ENCODE results near the gene FANCC.

DNA sequence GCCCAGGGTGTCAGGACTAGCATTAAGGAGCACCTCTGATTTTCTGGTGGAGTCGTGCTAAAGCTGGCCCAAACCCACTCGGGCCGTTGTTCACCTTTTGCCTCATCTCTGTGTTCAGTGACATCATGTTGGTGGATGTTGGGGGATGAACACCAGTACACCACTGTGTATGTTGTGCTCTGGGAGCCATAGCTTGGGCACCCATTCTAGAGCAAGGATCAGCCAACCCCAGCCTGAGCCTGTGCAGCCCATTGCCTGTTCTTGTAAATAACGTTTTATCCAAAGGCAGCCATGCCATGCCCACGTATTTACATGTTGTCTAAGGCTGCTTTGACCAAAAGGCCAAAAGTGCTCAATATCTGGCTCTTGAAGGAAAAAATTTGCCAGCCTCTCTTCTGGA lies 245.6 kb downstream of the FANCC start:
- TF ChIP-seq SUZ12 (IDR thresholded peaks at IDR 0.05) (no peak), HDGF (IDR thresholded peaks at IDR 0.05; ENCODE audit: borderline replicate concordance) (no peak), BHLHE40 (IDR thresholded peaks at IDR 0.05; ENCODE audit: borderline replicate concordance) (no peak), L3MBTL2 (conservative IDR thresholded peaks at IDR 0.05) (no peak), ZNF384 (IDR thresholded peaks at IDR 0.05) (no peak), LEF1 (IDR thresholded peaks at IDR 0.05; ENCODE audit: borderline replicate concordance) (no peak), ARNT (IDR thresholded peaks at IDR 0.05) (no peak), NFRKB (IDR thresholded peaks at IDR 0.05) (no peak), SP1 (IDR thresholded peaks at IDR 0.05) (no peak), FOXA1 (IDR thresholded peaks at IDR 0.05) (no peak), TARDBP (IDR thresholded peaks at IDR 0.05) (no peak)

Data from HEK293T (cell line).